HepG2 (cell line): Measurements from ENCODE around the gene IQCB1. TPM values are rescaled to one million over a fixed set of nuclear protein-coding genes. Genes with fewer than 3 reads are reported as not detected.

Experiments
- ATAC-seq: fragments of 200-7000 bp; cut with Tn5 transposase; 3 replicates; pipeline ENCODE4 v1.9.1; 2020; ENCODE audit warnings: mild to moderate bottlenecking, moderate library complexity
- BruUV-seq: library from RNA; stranded (reverse); fragments of 400-500 nt; replicated peaks from 2 replicates; lab custom pipeline; 2021; lab: Mats Ljungman, UMichigan
- CTCF ChIA-PET: fragments of 300-600 bp; formaldehyde crosslinking; extraction: SDS; loops from one replicate; lab custom pipeline; 2021; ENCODE audit warnings: low total read pairs, inconsistent platforms, low intra/inter-chr PET ratio; lab: Yijun Ruan, JAX
- POLR2A ChIA-PET: fragments of 350-600 bp; sonication (Branson Sonifier 250); formaldehyde crosslinking; loops from one replicate; lab custom pipeline; 2020; ENCODE audit warnings: antibody characterized with exemption, inconsistent platforms; lab: Yijun Ruan, JAX
- DNase-seq: peaks from one replicate; pipeline ENCODE4 v3.0.0-alpha.2; 2015; ENCODE audit warnings: low spot score
- FAIRE-seq: peaks from 3 replicates; lab custom pipeline; 2011; peaks lifted over from hg19 to GRCh38; lab: Jason Lieb, UNC
- H2AFZ ChIP-seq: one replicate; pipeline ENCODE4 v1.6.1; 2011; ENCODE audit warnings: low read length, inconsistent platforms
- H3K27ac ChIP-seq: fragments of 300-600 bp; 3 replicates; pipeline ENCODE4 v1.8.0; 2011; ENCODE audit warnings: mixed run types, mild to moderate bottlenecking, mixed read lengths, low read length, inconsistent platforms; ENCODE audit not compliant: insufficient read depth; ENCODE audit errors: extremely low read length
- H3K27me3 ChIP-seq, 2 experiments: fragments of 200-600 bp in 1 of 2; 2 replicates in 1 of 2; 3 replicates in 1 of 2; pipeline versions ENCODE4 v1.6.0 to v1.8.0; 2011; ENCODE audit warnings: low read length in 2 of 2, mild to moderate bottlenecking in 2 of 2, moderate library complexity in 2 of 2, inconsistent platforms in 1 of 2; ENCODE audit not compliant: insufficient read depth in 2 of 2, control insufficient read depth in 1 of 2
- H3K36me3 ChIP-seq, 2 experiments: fragments of 200-600 bp in 1 of 2; replicated peaks in 1 of 2; 2 replicates in 1 of 2; 3 replicates in 1 of 2; pipeline versions ENCODE4 v1.5.1 to v1.8.0; 2011; ENCODE audit warnings: low read length in 2 of 2, inconsistent platforms in 1 of 2; ENCODE audit not compliant: insufficient read depth in 2 of 2, control insufficient read depth in 1 of 2
- H3K4me1 ChIP-seq: 2 replicates; pipeline ENCODE4 v1.5.1; 2012; ENCODE audit warnings: low read length, inconsistent platforms; ENCODE audit not compliant: insufficient read depth
- H3K4me2 ChIP-seq: 2 replicates; pipeline ENCODE4 v1.6.0; 2011; ENCODE audit warnings: low read depth, low read length, inconsistent platforms
- H3K4me3 ChIP-seq, 3 experiments: fragments of 200-600 bp in 1 of 3; sonication (generic), shearing (Covaris generic) in 1 of 3; replicated peaks in 1 of 3; 2 replicates each; pipeline ENCODE4 v1.5.1; 2011 to 2016; ENCODE audit warnings: low read length in 3 of 3, inconsistent platforms in 2 of 3, low read depth in 2 of 3, mild to moderate bottlenecking in 2 of 3, control low read depth in 1 of 3, mixed read lengths in 1 of 3; ENCODE audit not compliant: insufficient read depth in 1 of 3
- H3K79me2 ChIP-seq: one replicate; pipeline ENCODE4 v1.6.1; 2011; ENCODE audit warnings: low read length, inconsistent platforms; ENCODE audit not compliant: insufficient read depth
- H3K9ac ChIP-seq: 2 replicates; pipeline ENCODE4 v1.6.0; 2011; ENCODE audit warnings: mild to moderate bottlenecking, low read depth, low read length, inconsistent platforms; ENCODE audit not compliant: insufficient read depth
- H3K9me3 ChIP-seq: 2 replicates; pipeline ENCODE4 v1.5.1; 2012; ENCODE audit warnings: mild to moderate bottlenecking, low read length
- H4K20me1 ChIP-seq: 2 replicates; pipeline ENCODE4 v1.6.0; 2011; ENCODE audit warnings: inconsistent platforms, mild to moderate bottlenecking, low read length, moderate library complexity; ENCODE audit not compliant: insufficient read depth
- HNRNPH1 ChIP-seq: fragments of 200-400 bp; formaldehyde crosslinking; optimal IDR thresholded peaks from 2 replicates; pipeline ENCODE3; 2017; ENCODE audit warnings: mild to moderate bottlenecking, low read depth, low read length
- MAZ ChIP-seq, 2 experiments: sonication (generic) in 1 of 2; formaldehyde crosslinking in 1 of 2; IDR thresholded peaks; 2 replicates each; pipeline versions ENCODE4 v1.5.0 to v1.6.1; 2012 to 2020; ENCODE audit warnings: low read depth in 2 of 2, mild to moderate bottlenecking in 2 of 2, borderline replicate concordance in 1 of 2, improper control_type of control experiment in 1 of 2, low read length in 1 of 2, missing genetic modification reagents in 1 of 2, moderate library complexity in 1 of 2
- ZNF275 ChIP-seq: sonication (generic); formaldehyde crosslinking; IDR thresholded peaks from 2 replicates; pipeline ENCODE4 v1.8.0; 2022; ENCODE audit warnings: missing genetic modification reagents, mild to moderate bottlenecking, inconsistent platforms, borderline replicate concordance
- ZNF333 ChIP-seq: sonication (generic); formaldehyde crosslinking; IDR thresholded peaks from 2 replicates; pipeline ENCODE4 v1.4.0; 2020; ENCODE audit warnings: mild to moderate bottlenecking, missing genetic modification reagents, borderline replicate concordance
- ZNF615 ChIP-seq: sonication (generic); formaldehyde crosslinking; IDR thresholded peaks from 2 replicates; pipeline ENCODE4 v1.5.0; 2020; ENCODE audit warnings: mild to moderate bottlenecking, missing genetic modification reagents, borderline replicate concordance
- WGBS: methylation state at CpG from one replicate; pipeline ENCODE4 v1.1.6; 2017; ENCODE audit warnings: low lambda C conversion rate; 5-methylcytosine and 5-hydroxymethylcytosine counted together
- in situ Hi-C: cut with HindIII; loops from 2 replicates; pipeline ENCODE4 v1.10.0; 2017; ENCODE audit warnings: low pct_unique_long_range_greater_than_20kb; ENCODE audit not compliant: extremely low pct_ligation_motif_present
- intact Hi-C: fragments of 100-400 bp; cut with micrococcal nuclease; formaldehyde crosslinking; loops from one replicate; pipeline ENCODE4 v1.10.0; 2022; ENCODE audit not compliant: unreplicated experiment
- polyA plus RNA-seq, 8 experiments: library from polyadenylated mRNA; depleted of rRNA in 3 of 8; stranded (reverse) in 7 of 8; unstranded in 1 of 8; fragments of >200 nt; fragmentation: Illumina TruSeq in 4 of 8; extraction: Trizol in 4 of 8; gene quantifications; 2 replicates each; pipeline versions ENCODE4 v1.2.1 to v1.2.3, GENCODE V29; 2011 to 2016; ENCODE audit warnings: low read depth in 4 of 8, missing spikeins in 1 of 8, mixed read lengths in 1 of 8; ENCODE audit not compliant: insufficient read depth in 1 of 8
- total RNA-seq, 5 experiments: library from RNA; depleted of rRNA; stranded (reverse); fragments of >200 nt; fragmentation: Illumina TruSeq; extraction: Trizol; gene quantifications; 2 replicates each; pipeline ENCODE4 v1.2.3, GENCODE V29; 2016; ENCODE audit warnings: low read depth in 1 of 5
- TF ChIP-seq, protein P1 (sequence below): sonication (generic); formaldehyde crosslinking; IDR thresholded peaks from 2 replicates; pipeline ENCODE4 v1.5.1; 2020; ENCODE audit warnings: mild to moderate bottlenecking, missing genetic modification reagents
- TF ChIP-seq, protein P2 (sequence below): sonication (generic); formaldehyde crosslinking; IDR thresholded peaks from 2 replicates; pipeline ENCODE4 v1.4.0; 2020; ENCODE audit warnings: missing genetic modification reagents

Gene IQCB1
- total and polyA plus RNA-seq, 2 of the 13 experiments (the other 11 are each of a cell fraction or from before 2014, with no cell fraction given): 18.0 to 41.4 TPM

DNA sequence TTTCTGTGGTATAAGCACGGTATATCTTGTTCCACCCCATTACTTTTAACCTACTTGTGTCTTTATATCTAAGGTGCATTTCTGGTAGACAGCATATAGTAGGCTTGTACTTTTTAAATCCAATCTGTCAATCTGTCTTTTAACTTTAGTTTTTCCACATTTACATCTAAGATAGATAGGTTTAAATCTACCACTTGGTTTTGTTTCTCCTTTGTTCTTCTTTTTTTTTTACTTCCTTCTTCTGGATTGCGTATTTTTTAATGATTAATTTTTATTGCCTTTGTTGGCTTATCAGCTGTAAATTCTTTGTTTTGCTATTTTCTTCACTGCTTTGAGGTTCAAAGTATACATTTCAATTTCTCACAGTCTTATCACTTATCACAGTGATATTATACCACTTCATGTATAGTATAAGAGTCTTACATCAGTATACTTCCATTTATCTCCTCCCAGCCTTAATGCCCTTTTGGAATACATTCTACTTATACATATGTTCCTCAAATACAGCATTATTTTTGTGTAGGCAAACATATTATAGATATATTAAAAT is 31.0 kb downstream of the IQCB1 start:
- no peak overlapping the region for H3K27ac ChIP-seq
- no peak overlapping the region for H2AFZ ChIP-seq
- H4K20me1 ChIP-seq: no peaks in the 10 kb centered on the region
- H3K9me3 ChIP-seq: no peaks in the 10 kb centered on the region
- BruUV-seq: no TSS peak
- ATAC-seq: no peak
- no peak for FAIRE-seq
- H3K4me2 ChIP-seq: no peak overlapping the region
- H3K79me2 ChIP-seq: no peaks in the 10 kb centered on the region
- no peak overlapping the region for H3K9ac ChIP-seq
- DNase-seq: no peak
- intact Hi-C loops (no loop called here), in situ Hi-C loops (no loop called here)
- ChIA-PET POLR2A (no interaction called here), CTCF (no interaction called here)
- no peaks in the 10 kb centered on the region for H3K4me1 ChIP-seq
- peaks cover 1 to 27% of the 10 kb centered on the region in 2 experiments; a peak in 4 of 5 replicates for H3K36me3 ChIP-seq
- no peaks in the 10 kb centered on the region for H3K27me3 ChIP-seq
- no peak overlapping the region for H3K4me3 ChIP-seq
- WGBS: 100% methylated on average over 2 of the region's 2 CpGs
- TF ChIP-seq HNRNPH1 (no peak), MAZ (IDR thresholded peaks at IDR 0.05; ENCODE audit: borderline replicate concordance, low read depth, low read length) (no peak), MAZ (CRISPR knock-in tag; IDR thresholded peaks at IDR 0.05; ENCODE audit: low read depth) (no peak), ZNF615 (CRISPR knock-in tag) (no peak), ZNF333 (CRISPR knock-in tag) (no peak), ZNF275 (CRISPR knock-in tag) (no peak)
- TF ChIP-seq, protein P1, sequence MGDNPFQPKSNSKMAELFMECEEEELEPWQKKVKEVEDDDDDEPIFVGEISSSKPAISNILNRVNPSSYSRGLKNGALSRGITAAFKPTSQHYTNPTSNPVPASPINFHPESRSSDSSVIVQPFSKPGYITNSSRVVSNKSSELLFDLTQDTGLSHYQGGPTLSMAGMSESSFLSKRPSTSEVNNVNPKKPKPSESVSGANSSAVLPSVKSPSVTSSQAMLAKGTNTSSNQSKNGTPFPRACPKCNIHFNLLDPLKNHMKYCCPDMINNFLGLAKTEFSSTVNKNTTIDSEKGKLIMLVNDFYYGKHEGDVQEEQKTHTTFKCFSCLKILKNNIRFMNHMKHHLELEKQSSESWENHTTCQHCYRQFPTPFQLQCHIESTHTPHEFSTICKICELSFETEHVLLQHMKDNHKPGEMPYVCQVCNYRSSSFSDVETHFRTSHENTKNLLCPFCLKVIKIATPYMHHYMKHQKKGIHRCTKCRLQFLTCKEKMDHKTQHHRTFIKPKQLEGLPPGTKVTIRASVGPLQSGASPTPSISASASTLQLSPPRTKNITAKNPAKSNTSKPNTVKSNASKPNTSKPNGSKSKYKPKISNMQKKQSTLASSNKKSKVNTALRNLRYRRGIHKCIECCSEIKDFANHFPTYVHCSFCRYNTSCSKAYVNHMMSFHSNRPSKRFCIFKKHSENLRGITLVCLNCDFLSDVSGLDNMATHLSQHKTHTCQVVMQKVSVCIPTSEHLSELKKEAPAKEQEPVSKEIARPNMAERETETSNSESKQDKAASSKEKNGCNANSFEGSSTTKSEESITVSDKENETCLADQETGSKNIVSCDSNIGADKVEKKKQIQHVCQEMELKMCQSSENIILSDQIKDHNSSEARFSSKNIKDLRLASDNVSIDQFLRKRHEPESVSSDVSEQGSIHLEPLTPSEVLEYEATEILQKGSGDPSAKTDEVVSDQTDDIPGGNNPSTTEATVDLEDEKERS (CRISPR knock-in tag): no peak
- TF ChIP-seq, protein P2, sequence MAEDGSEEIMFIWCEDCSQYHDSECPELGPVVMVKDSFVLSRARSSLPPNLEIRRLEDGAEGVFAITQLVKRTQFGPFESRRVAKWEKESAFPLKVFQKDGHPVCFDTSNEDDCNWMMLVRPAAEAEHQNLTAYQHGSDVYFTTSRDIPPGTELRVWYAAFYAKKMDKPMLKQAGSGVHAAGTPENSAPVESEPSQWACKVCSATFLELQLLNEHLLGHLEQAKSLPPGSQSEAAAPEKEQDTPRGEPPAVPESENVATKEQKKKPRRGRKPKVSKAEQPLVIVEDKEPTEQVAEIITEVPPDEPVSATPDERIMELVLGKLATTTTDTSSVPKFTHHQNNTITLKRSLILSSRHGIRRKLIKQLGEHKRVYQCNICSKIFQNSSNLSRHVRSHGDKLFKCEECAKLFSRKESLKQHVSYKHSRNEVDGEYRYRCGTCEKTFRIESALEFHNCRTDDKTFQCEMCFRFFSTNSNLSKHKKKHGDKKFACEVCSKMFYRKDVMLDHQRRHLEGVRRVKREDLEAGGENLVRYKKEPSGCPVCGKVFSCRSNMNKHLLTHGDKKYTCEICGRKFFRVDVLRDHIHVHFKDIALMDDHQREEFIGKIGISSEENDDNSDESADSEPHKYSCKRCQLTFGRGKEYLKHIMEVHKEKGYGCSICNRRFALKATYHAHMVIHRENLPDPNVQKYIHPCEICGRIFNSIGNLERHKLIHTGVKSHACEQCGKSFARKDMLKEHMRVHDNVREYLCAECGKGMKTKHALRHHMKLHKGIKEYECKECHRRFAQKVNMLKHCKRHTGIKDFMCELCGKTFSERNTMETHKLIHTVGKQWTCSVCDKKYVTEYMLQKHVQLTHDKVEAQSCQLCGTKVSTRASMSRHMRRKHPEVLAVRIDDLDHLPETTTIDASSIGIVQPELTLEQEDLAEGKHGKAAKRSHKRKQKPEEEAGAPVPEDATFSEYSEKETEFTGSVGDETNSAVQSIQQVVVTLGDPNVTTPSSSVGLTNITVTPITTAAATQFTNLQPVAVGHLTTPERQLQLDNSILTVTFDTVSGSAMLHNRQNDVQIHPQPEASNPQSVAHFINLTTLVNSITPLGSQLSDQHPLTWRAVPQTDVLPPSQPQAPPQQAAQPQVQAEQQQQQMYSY (CRISPR knock-in tag): no peak
